HG02678 (cell line): ENCODE measurements around the gene RTRAF.
A peak's percentile ranks its signal among the peaks of the same experiment; 100 is the strongest.

Experiments used
- ATAC-seq: cut with Tn5 transposase; IDR thresholded peaks from one replicate; pipeline ENCODE4 v1.9.1; 2021; ENCODE audit warnings: mild to moderate bottlenecking, moderate library complexity; ENCODE audit not compliant: unreplicated experiment

Gene RTRAF

GRCh38 chr14:51989293-51990234 lies at the start of gene RTRAF:
TSS of gene RTRAF (plus strand) at chr14:51989546. CDS start at chr14:51989640, 94 bp downstream.
- ATAC-seq = peak; percentile 96

- peak; percentile 57 for ATAC-seq
Observed at GRCh38 chr14:51939755-51940301, 49.5 kb upstream of the RTRAF start.

GRCh38 chr14:51942971-51943370 lies 46.4 kb upstream of the RTRAF start:
- no peak for ATAC-seq

GRCh38 chr14:51950007-51950406 lies 39.3 kb upstream of the RTRAF start:
- no peak for ATAC-seq

- no peak for ATAC-seq
Observed at GRCh38 chr14:51951656-51952055, 37.7 kb upstream of the RTRAF start.

- no peak for ATAC-seq
Observed at GRCh38 chr14:51954031-51954430, 35.3 kb upstream of the RTRAF start.

- no peak for ATAC-seq
Observed at GRCh38 chr14:51954657-51955056, 34.7 kb upstream of the RTRAF start.

GRCh38 chr14:51957950-51958349 lies 31.4 kb upstream of the RTRAF start:
- no peak for ATAC-seq

GRCh38 chr14:51959928-51960327 lies 29.4 kb upstream of the RTRAF start:
- ATAC-seq = no peak

GRCh38 chr14:51960866-51961265 lies 28.5 kb upstream of the RTRAF start:
- no peak for ATAC-seq

- ATAC-seq = no peak
Observed at GRCh38 chr14:51962711-51963110, 26.6 kb upstream of the RTRAF start.

- no peak for ATAC-seq
Observed at GRCh38 chr14:51963286-51963685, 26.1 kb upstream of the RTRAF start.

- no peak for ATAC-seq
Observed at GRCh38 chr14:51967521-51967920, 21.8 kb upstream of the RTRAF start.

- ATAC-seq = no peak
Observed at GRCh38 chr14:51969852-51970540, 19.4 kb upstream of the RTRAF start.

- ATAC-seq = no peak
Observed at GRCh38 chr14:51972566-51972965, 16.8 kb upstream of the RTRAF start.

GRCh38 chr14:51977075-51977474 lies 12.3 kb upstream of the RTRAF start:
- no peak for ATAC-seq

- no peak for ATAC-seq
Observed at GRCh38 chr14:51978681-51979085, 10.7 kb upstream of the RTRAF start.

- peak; percentile 63 for ATAC-seq
Observed at GRCh38 chr14:51979088-51979709, 10.1 kb upstream of the RTRAF start.

- ATAC-seq = peak; percentile 54
Observed at GRCh38 chr14:51981218-51981854, 8.0 kb upstream of the RTRAF start.

- no peak for ATAC-seq
Observed at GRCh38 chr14:51988221-51988620, 1.1 kb upstream of the RTRAF start.

GRCh38 chr14:51990488-51990887 lies 1.1 kb downstream of the RTRAF start:
- ATAC-seq = no peak
